Liver (tissue), 9 donors: ENCODE measurements around the gene TMEM53. TPM values are rescaled to one million over a fixed set of nuclear protein-coding genes. Genes with fewer than 3 reads are reported as not detected.
A peak's percentile ranks its signal among the peaks of the same experiment; 100 is the strongest.

Source experiments
- DNase-seq: peaks from one replicate; pipeline ENCODE4 v3.0.0-alpha.2; 2017; ENCODE audit warnings: low spot score
- H3K27ac ChIP-seq, 2 donors: one replicate each; pipeline ENCODE4 v1.7.0; 2013; ENCODE audit warnings: inconsistent platforms in 2 of 2, low read length in 2 of 2, control low read depth in 1 of 2, low read depth in 1 of 2, mild to moderate bottlenecking in 1 of 2
- H3K27me3 ChIP-seq, 4 donors: one replicate each; pipeline versions ENCODE4 v1.6.1 to v1.7.0; 2013; ENCODE audit warnings: low read length in 3 of 4, inconsistent platforms in 1 of 4, mild to moderate bottlenecking in 1 of 4, moderate library complexity in 1 of 4; ENCODE audit not compliant: control insufficient read depth in 4 of 4, insufficient read depth in 4 of 4
- H3K36me3 ChIP-seq, 4 donors: one replicate each; pipeline versions ENCODE4 v1.6.1 to v1.7.0; 2013; ENCODE audit warnings: low read length in 3 of 4, mild to moderate bottlenecking in 3 of 4, low read depth in 1 of 4, moderate library complexity in 1 of 4; ENCODE audit not compliant: control insufficient read depth in 4 of 4, insufficient read depth in 3 of 4
- H3K4me1 ChIP-seq, 4 donors: one replicate each; pipeline versions ENCODE4 v1.6.1 to v1.7.0; 2013; ENCODE audit warnings: low read length in 3 of 4, mild to moderate bottlenecking in 3 of 4, moderate library complexity in 1 of 4; ENCODE audit not compliant: control insufficient read depth in 4 of 4, insufficient read depth in 4 of 4
- H3K4me3 ChIP-seq, 3 donors: one replicate each; pipeline versions ENCODE4 v1.6.1 to v1.7.0; 2013; ENCODE audit warnings: low read length in 3 of 3, control low read depth in 1 of 3, low read depth in 1 of 3, mild to moderate bottlenecking in 1 of 3
- H3K9ac ChIP-seq, 2 donors: one replicate each; pipeline ENCODE4 v1.7.0; 2013; ENCODE audit warnings: low read length in 2 of 2, mild to moderate bottlenecking in 2 of 2, moderate library complexity in 2 of 2, control low read depth in 1 of 2, low read depth in 1 of 2
- H3K9me3 ChIP-seq, 4 donors: one replicate each; pipeline versions ENCODE4 v1.6.1 to v1.7.0; 2013; ENCODE audit warnings: low read length in 3 of 4; ENCODE audit not compliant: control insufficient read depth in 4 of 4
- CTCF ChIP-seq: fragments of 150-350 bp; IDR thresholded peaks from 2 replicates; pipeline ENCODE4 v1.5.1; 2017; ENCODE audit warnings: improper control_type of control experiment, low read depth, low read length; ENCODE audit not compliant: missing input control
- EGR1 ChIP-seq, 2 donors: IDR thresholded peaks; 2 replicates each; pipeline ENCODE4 v1.6.1; 2016 to 2018; ENCODE audit warnings: antibody characterized with exemption in 2 of 2, low read depth in 2 of 2
- FOXA1 ChIP-seq: IDR thresholded peaks from 2 replicates; pipeline ENCODE4 v1.6.1; 2016; ENCODE audit warnings: antibody characterized with exemption
- FOXA2 ChIP-seq: IDR thresholded peaks from 2 replicates; pipeline ENCODE4 v1.6.1; 2016; ENCODE audit warnings: antibody characterized with exemption
- GABPA ChIP-seq, 2 donors: IDR thresholded peaks in 1 of 2; conservative IDR thresholded peaks in 1 of 2; 2 replicates each; pipeline ENCODE4 v1.6.1; 2016; ENCODE audit warnings: antibody characterized with exemption in 2 of 2, mild to moderate bottlenecking in 1 of 2, moderate library complexity in 1 of 2
- HNF4A ChIP-seq, 2 donors: conservative IDR thresholded peaks; 2 replicates each; pipeline ENCODE4 v1.6.1; 2016; ENCODE audit warnings: antibody characterized with exemption in 2 of 2, mild to moderate bottlenecking in 2 of 2
- HNF4G ChIP-seq: IDR thresholded peaks from 2 replicates; pipeline ENCODE4 v1.6.1; 2016; ENCODE audit warnings: antibody characterized with exemption
- JUND ChIP-seq, 2 donors: IDR thresholded peaks; 2 replicates each; pipeline ENCODE4 v1.6.1; 2016; ENCODE audit warnings: antibody characterized with exemption in 2 of 2
- NR2F2 ChIP-seq: IDR thresholded peaks from 2 replicates; pipeline ENCODE4 v1.6.1; 2016; ENCODE audit warnings: antibody characterized with exemption
- RAD21 ChIP-seq, 2 donors: IDR thresholded peaks; 2 replicates each; pipeline ENCODE4 v1.6.1; 2016; ENCODE audit warnings: antibody characterized with exemption in 2 of 2, mild to moderate bottlenecking in 2 of 2
- RXRA ChIP-seq, 2 donors: IDR thresholded peaks; 2 replicates each; pipeline ENCODE4 v1.6.1; 2017 to 2018; ENCODE audit warnings: antibody characterized with exemption in 2 of 2, mild to moderate bottlenecking in 1 of 2
- SP1 ChIP-seq: IDR thresholded peaks from 2 replicates; pipeline ENCODE4 v1.6.1; 2018; ENCODE audit warnings: antibody characterized with exemption, mild to moderate bottlenecking
- TAF1 ChIP-seq: conservative IDR thresholded peaks from 2 replicates; pipeline ENCODE4 v1.6.1; 2016; ENCODE audit warnings: antibody characterized with exemption, mild to moderate bottlenecking
- YY1 ChIP-seq: IDR thresholded peaks from 2 replicates; pipeline ENCODE4 v1.6.1; 2016; ENCODE audit warnings: antibody characterized with exemption, mild to moderate bottlenecking
- WGBS: extraction: QIAGEN DNeasy Blood & Tissue Kit; methylation state at CpG from one replicate; pipeline ENCODE4 v1.1.7; 2013; 5-methylcytosine and 5-hydroxymethylcytosine counted together
- polyA plus RNA-seq, 2 donors: library from polyadenylated mRNA; stranded (reverse) in 1 of 2; unstranded in 1 of 2; fragments of 200-250 nt in 1 of 2; fragments of >200 nt in 1 of 2; fragmentation: Nextera tagmentation in 1 of 2; extraction: Ambion mirVana in 1 of 2; gene quantifications; one replicate each; pipeline versions ENCODE4 v1.2.1 to v1.2.3, GENCODE V29; 2013 to 2015
- total RNA-seq, 2 donors: library from RNA; depleted of rRNA; stranded (reverse); fragments of >200 nt; gene quantifications; one replicate each; pipeline ENCODE4 v1.2.3, GENCODE V29; 2014
- TF ChIP-seq, protein P1 (sequence below): IDR thresholded peaks from 2 replicates; pipeline ENCODE4 v1.6.1; 2016; ENCODE audit warnings: antibody characterized with exemption
- TF ChIP-seq, protein P2 (sequence below): IDR thresholded peaks from 2 replicates; pipeline ENCODE4 v1.6.1; 2016; ENCODE audit warnings: antibody characterized with exemption
- TF ChIP-seq, protein P3 (sequence below): IDR thresholded peaks from 2 replicates; pipeline ENCODE4 v1.6.1; 2016; ENCODE audit warnings: antibody characterized with exemption
- TF ChIP-seq, protein P4 (sequence below): IDR thresholded peaks from 2 replicates; pipeline ENCODE4 v1.6.1; 2016; ENCODE audit warnings: antibody characterized with exemption, mild to moderate bottlenecking
- donor health status: healthy.
- donor health status: healthy.
- donor health status: healthy.
- donor health status: healthy.
- donor health status: healthy.

TMEM53 gene
- total and polyA plus RNA-seq, 4 donors: 9.9 to 89.2 (median 29.4) TPM

DNA sequence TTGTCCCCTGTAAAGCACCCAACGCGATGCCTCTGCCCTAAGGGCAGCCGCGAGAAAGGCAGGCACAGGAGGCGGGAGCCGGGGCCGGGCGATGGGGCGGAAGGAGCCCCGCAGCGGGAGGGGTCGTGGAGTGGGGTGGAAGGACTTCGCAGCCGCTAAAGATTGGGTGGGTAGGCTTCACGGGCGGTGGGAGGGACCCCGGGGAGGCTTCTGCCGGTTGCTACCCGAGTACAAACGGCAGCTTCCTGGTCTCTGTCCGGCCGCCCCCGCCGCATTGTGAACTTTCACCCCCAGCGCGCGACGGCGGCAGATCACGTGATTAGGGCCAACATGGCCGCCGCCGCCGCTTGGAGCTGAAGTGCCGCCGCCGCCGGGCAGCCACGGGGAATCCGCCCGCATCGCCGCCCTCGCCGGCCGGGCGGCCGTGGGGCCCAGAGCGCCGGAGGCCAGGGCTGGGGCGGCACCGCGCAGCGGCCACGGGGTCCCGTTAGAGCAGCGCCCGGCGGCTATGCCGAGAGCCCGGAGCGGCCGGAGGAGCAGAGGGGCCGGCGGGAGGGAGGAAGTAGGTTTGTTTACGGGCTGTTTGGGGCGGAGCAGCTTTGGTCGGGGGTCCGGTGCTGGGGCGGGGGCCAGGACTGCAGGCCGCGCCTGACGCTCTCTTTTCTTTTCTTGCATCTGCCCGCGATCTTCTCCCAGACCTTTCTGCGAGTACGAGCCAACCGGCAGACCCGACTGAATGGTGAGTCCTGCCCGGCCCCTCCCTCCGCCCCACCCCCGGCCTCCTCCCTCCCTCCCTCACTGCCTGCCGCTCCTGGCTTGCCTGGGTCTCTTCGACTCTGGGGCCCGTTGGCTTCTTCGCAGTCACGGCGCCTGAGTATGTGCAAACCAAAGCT, 42.4 kb downstream of the TMEM53 start (continued):
- peak in 1 of 2 donors; percentile 7 for TF ChIP-seq GABPA (IDR thresholded peaks at IDR 0.05 in 1 of 2, conservative IDR thresholded peaks at IDR 0.05 in 1 of 2)
- no peak for TF ChIP-seq JUND (IDR thresholded peaks at IDR 0.05)
- TF ChIP-seq FOXA1: no peak
- peak in 1 of 2 donors; percentile 36 for TF ChIP-seq RXRA (IDR thresholded peaks at IDR 0.05)
- TF ChIP-seq EGR1 (IDR thresholded peaks at IDR 0.05; ENCODE audit: low read depth in 2 of 2): peak; percentile 75 to 77
- TF ChIP-seq HNF4A (conservative IDR thresholded peaks at IDR 0.05): peak in 1 of 2 donors; percentile 43

DNA sequence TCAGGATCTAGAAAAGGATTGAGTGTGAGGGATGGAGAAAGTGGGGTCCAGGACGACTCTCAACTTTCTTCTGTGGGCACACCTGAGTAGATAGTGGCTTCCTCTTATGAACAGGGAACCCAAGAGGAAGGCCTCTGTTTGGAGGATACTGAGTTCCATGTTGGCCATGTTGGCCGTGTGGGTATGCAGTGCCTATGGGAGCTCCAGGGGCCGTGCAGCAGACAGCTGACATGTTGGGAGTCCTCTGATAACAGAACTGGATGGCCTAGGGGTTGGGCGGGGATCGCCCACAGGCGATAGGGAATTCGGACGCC, 43.0 kb downstream of the TMEM53 start:
- peaks cover 3 to 20% (median 13%) of the 10 kb centered on the region in 4 donors for H3K4me1 ChIP-seq
- TF ChIP-seq EGR1 (IDR thresholded peaks at IDR 0.05; ENCODE audit: low read depth in 2 of 2) (no peak), TAF1 (no peak), RAD21 (IDR thresholded peaks at IDR 0.05) (no peak), HNF4G (no peak), CTCF (no peak), SP1 (no peak), GABPA (IDR thresholded peaks at IDR 0.05 in 1 of 2, conservative IDR thresholded peaks at IDR 0.05 in 1 of 2) (no peak), YY1 (no peak), JUND (IDR thresholded peaks at IDR 0.05) (no peak), HNF4A (conservative IDR thresholded peaks at IDR 0.05) (no peak), FOXA2 (no peak), RXRA (IDR thresholded peaks at IDR 0.05) (no peak), NR2F2 (no peak), FOXA1 (no peak)
- TF ChIP-seq, protein P1, sequence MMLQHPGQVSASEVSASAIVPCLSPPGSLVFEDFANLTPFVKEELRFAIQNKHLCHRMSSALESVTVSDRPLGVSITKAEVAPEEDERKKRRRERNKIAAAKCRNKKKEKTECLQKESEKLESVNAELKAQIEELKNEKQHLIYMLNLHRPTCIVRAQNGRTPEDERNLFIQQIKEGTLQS: no peak
- TF ChIP-seq, protein P2, sequence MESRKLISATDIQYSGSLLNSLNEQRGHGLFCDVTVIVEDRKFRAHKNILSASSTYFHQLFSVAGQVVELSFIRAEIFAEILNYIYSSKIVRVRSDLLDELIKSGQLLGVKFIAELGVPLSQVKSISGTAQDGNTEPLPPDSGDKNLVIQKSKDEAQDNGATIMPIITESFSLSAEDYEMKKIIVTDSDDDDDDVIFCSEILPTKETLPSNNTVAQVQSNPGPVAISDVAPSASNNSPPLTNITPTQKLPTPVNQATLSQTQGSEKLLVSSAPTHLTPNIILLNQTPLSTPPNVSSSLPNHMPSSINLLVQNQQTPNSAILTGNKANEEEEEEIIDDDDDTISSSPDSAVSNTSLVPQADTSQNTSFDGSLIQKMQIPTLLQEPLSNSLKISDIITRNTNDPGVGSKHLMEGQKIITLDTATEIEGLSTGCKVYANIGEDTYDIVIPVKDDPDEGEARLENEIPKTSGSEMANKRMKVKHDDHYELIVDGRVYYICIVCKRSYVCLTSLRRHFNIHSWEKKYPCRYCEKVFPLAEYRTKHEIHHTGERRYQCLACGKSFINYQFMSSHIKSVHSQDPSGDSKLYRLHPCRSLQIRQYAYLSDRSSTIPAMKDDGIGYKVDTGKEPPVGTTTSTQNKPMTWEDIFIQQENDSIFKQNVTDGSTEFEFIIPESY: no peak
- TF ChIP-seq, protein P3, sequence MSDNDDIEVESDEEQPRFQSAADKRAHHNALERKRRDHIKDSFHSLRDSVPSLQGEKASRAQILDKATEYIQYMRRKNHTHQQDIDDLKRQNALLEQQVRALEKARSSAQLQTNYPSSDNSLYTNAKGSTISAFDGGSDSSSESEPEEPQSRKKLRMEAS: no peak
- TF ChIP-seq, protein P4, sequence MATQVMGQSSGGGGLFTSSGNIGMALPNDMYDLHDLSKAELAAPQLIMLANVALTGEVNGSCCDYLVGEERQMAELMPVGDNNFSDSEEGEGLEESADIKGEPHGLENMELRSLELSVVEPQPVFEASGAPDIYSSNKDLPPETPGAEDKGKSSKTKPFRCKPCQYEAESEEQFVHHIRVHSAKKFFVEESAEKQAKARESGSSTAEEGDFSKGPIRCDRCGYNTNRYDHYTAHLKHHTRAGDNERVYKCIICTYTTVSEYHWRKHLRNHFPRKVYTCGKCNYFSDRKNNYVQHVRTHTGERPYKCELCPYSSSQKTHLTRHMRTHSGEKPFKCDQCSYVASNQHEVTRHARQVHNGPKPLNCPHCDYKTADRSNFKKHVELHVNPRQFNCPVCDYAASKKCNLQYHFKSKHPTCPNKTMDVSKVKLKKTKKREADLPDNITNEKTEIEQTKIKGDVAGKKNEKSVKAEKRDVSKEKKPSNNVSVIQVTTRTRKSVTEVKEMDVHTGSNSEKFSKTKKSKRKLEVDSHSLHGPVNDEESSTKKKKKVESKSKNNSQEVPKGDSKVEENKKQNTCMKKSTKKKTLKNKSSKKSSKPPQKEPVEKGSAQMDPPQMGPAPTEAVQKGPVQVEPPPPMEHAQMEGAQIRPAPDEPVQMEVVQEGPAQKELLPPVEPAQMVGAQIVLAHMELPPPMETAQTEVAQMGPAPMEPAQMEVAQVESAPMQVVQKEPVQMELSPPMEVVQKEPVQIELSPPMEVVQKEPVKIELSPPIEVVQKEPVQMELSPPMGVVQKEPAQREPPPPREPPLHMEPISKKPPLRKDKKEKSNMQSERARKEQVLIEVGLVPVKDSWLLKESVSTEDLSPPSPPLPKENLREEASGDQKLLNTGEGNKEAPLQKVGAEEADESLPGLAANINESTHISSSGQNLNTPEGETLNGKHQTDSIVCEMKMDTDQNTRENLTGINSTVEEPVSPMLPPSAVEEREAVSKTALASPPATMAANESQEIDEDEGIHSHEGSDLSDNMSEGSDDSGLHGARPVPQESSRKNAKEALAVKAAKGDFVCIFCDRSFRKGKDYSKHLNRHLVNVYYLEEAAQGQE: no peak
- DNase-seq: no peak

More for the DNA sequence above, 43.0 kb downstream of the TMEM53 start:
- H3K4me3 ChIP-seq: peak overlapping the region; percentile 74 to 79 (median 77)
- H3K27ac ChIP-seq: peak overlapping the region; percentile 71 to 89
- no peaks in the 10 kb centered on the region for H3K9me3 ChIP-seq
- H3K36me3 ChIP-seq: peaks cover 7 to 20% (median 11%) of the 10 kb centered on the region in 4 donors
- H3K27me3 ChIP-seq: no peaks in the 10 kb centered on the region
- H3K9ac ChIP-seq: peak overlapping the region; percentile 57 to 61
- 19% methylated on average over 8 of the region's 8 CpGs for WGBS
